Activated gamma-delta T cell treated with Interleukin-2 at 50 U/mL for 16 hours (primary cell): ENCODE results near the gene PDE9A.
"Not testable (repeated sequence)": the region's sequence is repeated elsewhere in the genome, so short reads cannot be mapped to it uniquely, and the experiment has no call there.

Experiments
- DNase-seq: peaks from one replicate; pipeline ENCODE4 v3.0.0-alpha.2; 2020

PDE9A gene

DNA sequence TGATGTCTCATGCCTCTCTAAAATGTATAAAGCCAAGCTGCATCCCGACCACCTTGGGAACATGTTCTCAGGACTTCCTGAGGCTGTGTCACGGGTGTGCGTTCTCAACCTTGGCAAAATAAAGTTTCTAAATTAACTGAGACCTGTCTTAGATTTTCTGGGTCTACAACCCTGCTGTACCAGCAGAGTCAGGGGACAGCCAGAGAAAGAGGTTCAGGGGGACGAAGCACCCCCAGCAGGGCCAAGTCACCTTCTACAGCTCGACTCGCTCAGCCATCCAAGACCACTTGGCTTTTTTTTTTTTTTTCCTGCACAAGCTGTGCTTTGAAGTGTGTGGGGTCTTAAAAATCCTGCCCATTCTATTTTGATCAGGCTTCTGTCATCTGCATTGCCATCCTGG, 28.5 kb upstream of the PDE9A start:
- DNase-seq = no peak

DNA sequence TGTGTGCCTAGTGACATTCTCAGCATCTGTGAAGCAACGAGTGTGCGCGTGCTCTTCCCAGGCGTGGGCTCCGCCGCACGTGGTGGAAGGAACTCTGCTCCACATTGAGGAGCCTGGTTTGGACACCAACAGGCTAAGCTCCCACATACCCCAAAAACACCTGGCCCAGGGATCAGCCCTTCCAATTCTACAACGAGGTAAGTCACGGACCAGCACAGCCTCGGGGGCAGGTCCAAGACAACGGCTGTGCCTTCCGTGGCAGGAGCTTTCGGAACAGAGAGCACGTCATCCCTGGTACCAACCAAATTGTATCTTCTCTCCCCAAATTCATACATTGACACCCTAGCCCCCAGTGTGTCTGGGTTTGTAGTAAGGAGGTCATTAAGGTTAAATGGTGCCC, 27.2 kb upstream of the PDE9A start:
- no peak for DNase-seq

GRCh38 chr21:42627527-42628289, 25.7 kb upstream of the PDE9A start:
- DNase-seq = no peak

- not testable (repeated sequence) for DNase-seq
Observed at GRCh38 chr21:42628466-42629061, 24.9 kb upstream of the PDE9A start.

DNA sequence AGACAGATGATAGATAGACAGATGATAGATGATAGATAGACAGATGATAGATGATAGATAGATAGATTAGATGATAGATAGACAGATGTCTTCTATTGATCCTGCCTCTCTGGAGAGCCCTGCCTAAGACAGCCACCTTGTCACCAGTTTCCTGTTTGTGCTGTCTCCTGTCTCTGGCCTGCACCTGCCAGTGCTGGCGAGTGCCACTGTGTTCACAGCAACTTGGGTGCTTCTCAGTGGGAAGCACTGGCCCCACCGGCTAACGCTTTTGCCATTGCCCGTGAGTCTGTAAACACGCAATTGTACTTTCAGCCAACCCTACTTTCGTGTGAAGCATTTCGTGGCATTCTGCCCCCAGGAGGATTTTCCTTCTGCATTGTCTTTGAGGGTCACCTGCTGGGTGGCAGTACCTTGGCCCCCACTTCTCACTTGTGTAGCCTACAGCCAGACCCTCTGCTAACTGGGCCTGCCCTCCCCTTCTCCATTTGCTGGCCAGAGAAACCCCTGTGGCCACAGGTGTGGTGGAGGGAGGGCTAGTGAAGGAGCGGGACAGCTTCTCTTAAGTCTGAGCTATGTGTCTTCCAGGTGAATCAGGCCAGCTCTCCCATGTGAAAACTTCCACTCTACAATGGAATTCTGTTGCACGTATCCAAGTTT, 23.4 kb upstream of the PDE9A start:
- DNase-seq = no peak

- DNase-seq = no peak
Observed at GRCh38 chr21:42630626-42631025, 22.8 kb upstream of the PDE9A start.

DNA sequence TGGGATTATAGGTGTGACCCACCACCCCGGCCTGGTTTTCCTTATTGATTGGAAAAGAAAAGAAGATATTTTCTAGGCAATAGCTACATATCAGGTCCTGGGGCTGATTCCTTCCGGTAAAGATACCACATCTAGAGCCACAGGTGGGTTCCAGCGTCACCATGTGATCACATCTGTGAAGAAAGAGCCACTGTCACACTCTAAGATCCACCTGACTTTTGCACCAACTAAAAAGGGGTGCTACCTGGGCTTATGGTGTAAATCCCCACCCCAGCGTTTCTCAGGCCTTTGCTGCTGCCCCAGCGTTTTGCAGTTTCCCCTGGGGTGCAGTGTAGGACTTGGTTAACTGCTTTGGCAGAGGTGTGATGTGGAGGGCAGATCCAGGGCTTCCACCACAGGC, 22.3 kb upstream of the PDE9A start:
- DNase-seq = no peak

GRCh38 chr21:42632336-42632751, 21.1 kb upstream of the PDE9A start:
- DNase-seq = no peak

GRCh38 chr21:42632771-42633690, 20.4 kb upstream of the PDE9A start:
- DNase-seq = no peak

- no peak for DNase-seq
Observed at GRCh38 chr21:42633858-42634257, 19.6 kb upstream of the PDE9A start.

GRCh38 chr21:42635848-42636519, 17.4 kb upstream of the PDE9A start:
- no peak for DNase-seq

DNA sequence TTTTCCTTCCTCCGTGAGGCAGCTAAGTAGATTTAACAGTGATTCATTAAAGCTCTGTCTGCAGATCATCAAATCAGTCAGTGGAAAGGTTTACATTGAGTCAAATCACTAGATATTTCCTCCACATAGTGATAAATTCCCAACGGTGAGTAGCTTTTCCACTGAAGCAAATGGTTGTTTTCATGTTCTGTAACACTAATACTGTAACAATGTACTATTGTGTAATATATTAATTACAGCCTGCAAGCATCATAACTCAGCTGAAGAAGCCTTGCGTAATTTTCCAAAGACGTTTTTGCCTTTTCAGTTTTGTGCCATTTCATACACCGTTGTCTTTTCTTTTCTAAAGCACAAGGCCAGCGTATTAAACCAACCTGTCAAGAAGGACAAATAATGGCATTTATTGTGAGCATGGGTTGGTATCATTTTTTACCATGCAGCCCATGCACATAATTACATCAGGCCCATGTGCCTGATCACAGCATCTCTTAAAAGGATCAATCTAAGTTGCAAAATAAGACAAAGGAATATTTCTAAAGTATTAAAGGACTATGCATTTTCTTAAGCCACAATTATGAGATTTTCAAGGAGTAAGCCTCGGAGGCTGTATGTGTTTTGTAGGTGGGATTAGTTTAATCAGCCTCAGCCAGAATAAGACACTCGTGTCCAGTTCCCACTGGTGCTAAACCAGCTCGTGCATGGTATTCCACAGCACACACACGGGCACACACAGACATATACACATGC, 16.7 kb upstream of the PDE9A start:
- DNase-seq = no peak

- DNase-seq = no peak
Observed at GRCh38 chr21:42637267-42638041, 16.0 kb upstream of the PDE9A start.

- no peak for DNase-seq
Observed at GRCh38 chr21:42638266-42638863, 15.1 kb upstream of the PDE9A start.

GRCh38 chr21:42639646-42640152, 13.7 kb upstream of the PDE9A start:
- DNase-seq = no peak

GRCh38 chr21:42640486-42640885, 12.9 kb upstream of the PDE9A start:
- DNase-seq = no peak

DNA sequence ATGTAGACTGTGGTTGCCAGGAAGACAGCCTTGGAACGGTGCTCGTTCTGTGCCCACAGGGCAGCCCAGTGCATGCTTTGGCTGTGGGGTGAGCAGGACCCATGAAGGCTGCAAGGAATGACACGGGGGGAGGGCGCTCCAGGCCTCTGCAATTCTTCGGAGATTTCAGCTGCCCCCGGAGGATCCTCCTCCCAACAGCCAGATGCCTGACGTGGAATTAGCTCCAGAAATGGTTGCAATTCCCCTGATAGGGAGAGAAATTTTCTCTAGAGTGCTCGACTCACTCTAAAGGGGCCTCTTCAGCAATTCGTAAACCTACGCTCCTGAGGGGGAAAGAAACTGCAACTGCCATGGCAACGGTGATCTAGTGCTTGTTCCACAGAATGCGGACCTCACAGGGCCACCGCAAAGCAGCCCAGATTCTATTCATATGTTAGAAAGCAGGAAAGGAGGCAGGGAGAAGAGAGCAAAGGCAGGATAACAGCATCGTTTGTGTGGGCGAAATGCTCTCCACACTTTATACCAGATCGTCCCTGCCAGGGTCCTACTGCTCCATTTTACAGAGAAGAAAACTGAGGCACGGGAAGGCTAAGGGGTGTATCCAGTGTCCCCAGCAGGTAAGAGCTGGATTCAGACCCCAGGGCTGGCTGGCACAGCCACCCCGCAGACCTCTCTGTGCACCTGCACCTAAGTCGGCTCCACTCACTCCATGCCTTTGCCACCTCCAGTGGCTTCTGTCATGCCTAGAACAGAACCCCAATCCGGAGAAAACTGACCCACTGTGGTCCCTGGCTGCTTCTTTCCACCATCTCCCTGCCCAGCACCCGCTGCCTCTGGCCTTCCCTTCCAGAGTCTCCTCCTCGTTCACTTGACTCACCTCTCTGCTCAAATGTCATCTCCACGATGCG, 11.9 kb upstream of the PDE9A start:
- no peak for DNase-seq

DNA sequence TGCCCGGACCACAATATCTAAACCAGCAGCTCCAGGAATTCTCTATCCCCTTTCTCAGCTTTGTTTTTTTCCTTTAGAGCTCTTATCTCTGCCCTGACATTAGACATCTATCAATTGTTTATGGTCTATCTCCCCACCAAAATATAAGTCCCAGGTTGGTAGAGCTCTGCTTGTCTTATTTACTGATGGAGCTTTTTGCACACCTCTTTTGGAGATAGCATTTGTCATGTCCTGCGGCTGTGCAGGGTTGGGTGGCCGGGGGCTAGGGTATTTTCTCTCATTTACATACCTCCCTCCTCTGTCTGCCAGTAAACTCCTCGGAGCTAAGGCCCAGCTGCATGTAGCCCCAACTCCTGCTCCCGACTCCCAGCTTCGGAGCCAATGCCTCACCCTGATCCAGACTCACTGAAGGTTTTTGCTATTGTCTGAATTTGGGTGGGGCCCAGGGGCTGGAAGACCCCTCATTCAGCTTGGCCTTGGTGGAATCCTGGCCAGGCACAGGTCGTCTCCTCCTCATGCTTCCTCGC, 11.1 kb upstream of the PDE9A start:
- DNase-seq = no peak
